ENCODE results near the gene FSTL4.

Gene FSTL4

DNA sequence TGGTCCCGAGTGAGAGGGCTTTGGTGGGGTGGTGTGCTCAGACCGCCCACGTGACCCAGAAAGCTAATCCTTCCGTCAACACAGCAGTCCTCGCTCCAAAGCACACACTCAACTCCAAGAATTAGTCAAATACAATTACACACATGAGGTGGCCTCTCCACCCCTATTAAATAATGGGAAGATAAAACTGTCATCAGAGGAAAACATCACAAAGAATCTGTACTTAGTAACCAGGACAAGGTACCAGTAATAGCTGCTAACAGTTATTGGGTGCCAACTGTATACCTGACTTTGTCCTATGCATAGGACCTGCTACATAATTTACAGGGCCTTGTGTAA, 337.8 kb downstream of the FSTL4 start:
- no peak for DNase-seq (ENCODE audit: low read depth in 1 of 2, low spot score in 1 of 2)

DNA sequence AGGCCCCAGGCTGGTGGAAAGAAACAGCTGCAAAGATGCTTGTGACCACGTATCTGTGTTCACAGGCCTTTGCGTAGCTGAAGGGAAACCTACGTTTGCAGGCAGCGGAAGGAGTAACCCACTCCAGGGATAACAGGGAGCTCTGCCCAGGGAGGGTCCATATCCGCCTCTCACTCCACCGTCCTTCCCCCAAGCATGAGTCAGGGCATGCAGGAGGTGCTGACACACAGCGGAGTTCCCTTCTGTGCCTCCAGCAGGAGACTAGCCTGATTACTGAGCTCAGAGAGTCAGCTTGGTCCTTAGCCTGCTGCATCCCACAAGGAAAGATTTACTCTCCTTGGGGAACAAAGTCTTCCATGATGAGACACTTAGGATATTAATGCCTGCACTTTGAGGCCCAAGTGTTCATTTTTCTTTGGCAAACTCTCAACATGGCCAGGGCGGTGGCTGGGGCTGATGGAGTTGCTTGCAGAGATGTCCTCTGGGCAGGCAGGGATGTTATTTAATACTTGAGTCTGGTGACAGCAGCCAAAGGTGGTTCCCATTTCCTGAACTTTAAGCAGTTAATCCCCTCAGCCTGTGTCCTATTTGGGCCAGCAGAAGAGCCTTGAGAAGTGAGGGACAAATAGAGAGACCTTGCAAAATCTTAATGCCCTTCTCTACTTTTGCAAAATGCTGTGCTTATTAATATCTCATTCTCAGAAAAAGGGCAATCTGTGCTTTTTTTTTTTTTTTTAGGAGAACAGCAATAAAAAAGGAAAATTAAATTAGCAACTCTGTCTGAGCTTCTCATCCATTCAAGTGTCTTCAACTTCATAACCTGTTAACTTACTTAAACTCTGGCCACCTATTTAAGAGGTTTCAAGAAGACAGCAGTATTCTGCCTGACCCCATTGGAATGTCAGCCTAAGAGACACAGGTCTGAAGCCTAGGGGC, 338.4 kb downstream of the FSTL4 start:
- DNase-seq (ENCODE audit: low read depth in 1 of 2, low spot score in 1 of 2) = no peak

DNA sequence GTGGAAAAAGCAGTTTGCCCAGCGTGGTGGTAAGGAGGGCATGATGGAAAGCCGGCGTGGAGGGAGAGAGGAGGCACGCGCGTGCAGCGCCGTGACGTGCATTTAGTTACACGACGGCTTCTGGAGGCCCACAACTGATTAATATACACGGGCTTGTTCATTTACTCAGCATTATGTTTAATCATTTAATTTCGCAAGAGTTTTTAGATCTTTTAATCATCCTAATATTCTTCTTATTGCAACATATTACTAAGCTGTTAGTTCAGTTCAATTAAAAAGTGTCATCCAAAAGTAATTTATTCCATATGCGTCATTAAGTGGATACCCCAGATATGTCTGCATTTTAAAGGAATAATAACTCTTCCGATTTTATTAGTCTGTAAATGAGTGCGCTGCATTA, 340.0 kb downstream of the FSTL4 start:
- DNase-seq (ENCODE audit: low read depth in 1 of 2, low spot score in 1 of 2) = no peak

DNA sequence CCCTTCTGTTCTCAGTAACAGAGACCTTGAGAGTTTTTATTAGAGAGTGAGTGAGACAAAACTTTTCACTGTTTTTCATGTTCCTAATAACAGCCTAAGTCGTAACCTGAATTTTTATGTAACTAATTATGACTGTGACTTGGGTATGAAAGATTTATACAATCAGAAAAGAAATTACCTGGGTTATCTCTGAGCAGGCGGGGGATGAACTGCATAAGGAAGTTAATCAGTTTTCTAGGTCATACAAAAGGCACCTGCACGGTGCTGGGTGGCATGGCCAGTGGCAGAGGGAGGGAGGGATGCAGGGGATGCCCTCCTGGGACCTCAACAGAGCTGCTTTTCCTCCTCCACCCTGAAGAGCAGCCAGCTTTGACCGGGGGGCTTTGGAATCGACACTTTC, 340.7 kb downstream of the FSTL4 start:
- DNase-seq (ENCODE audit: low read depth in 1 of 2, low spot score in 1 of 2) = no peak

DNA sequence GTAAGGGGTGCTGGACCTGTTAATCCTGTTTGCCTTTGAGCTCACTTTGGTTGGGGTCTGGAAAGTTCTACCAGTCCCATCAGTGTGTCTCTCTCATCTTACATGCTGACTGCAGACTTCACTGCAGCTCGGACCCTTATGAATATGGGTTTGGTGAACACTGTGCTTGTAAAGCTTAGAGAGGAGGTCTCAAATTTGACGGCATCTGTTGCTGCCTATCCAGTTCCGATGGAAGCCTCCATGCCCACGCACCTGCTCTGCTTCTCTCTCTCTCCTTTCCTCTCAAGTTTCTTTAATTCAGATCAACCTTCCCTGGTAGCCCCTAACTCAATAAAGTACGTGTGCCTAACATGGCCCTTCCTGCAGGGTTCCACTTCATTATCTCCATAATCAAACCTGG, 342.6 kb downstream of the FSTL4 start:
- no peak for DNase-seq (ENCODE audit: low read depth in 1 of 2, low spot score in 1 of 2)

DNA sequence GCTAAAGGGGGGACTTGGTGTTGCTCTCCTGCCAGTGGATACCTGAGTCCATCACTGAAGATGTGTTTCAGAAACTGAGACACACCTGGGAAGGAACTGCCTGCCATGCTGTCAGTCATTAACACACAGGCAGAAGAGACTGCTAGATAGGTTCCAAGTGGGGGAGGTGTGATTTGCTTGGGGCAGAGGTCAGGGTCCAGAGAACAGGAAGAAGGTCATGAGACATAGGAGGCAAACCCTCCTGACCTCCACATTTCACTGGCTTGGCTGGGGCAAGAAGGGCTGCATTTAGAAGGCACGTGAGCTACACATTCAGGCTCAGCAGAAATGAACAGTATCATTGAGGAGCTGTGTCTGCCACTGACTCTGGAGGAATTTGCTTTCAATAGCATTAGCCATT, 344.7 kb downstream of the FSTL4 start:
- no peak for DNase-seq (ENCODE audit: low read depth in 1 of 2, low spot score in 1 of 2)

- DNase-seq (ENCODE audit: low read depth in 1 of 2, low spot score in 1 of 2) = no peak
These were observed 345.4 kb downstream of the FSTL4 start for GRCh38 chr5:133266966-133267365.

DNA sequence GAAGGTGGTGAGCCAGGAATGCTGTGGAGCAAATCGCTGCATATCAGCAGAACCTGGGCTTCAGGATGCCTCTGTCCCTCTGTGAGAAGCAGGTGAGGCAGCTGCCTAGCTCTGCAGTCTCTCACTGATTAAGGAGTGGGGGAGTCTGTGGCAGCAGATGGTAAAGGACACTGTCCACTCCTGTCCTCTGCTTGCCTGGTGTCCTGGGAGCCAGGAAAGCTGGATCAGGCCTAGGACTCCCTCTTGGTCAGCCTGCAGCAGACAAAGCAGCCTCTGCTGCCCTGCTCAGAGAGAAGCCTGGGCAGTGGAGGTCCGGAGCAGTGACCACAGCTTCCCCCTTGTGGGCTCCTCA, 345.8 kb downstream of the FSTL4 start:
- no peak for DNase-seq (ENCODE audit: low read depth in 1 of 2, low spot score in 1 of 2)

- no peak for DNase-seq (ENCODE audit: low read depth in 1 of 2, low spot score in 1 of 2)
These were observed 346.4 kb downstream of the FSTL4 start for GRCh38 chr5:133265720-133266526.

GRCh38 chr5:133265257-133265656, 347.1 kb downstream of the FSTL4 start:
- no peak for DNase-seq (ENCODE audit: low read depth in 1 of 2, low spot score in 1 of 2)

DNA sequence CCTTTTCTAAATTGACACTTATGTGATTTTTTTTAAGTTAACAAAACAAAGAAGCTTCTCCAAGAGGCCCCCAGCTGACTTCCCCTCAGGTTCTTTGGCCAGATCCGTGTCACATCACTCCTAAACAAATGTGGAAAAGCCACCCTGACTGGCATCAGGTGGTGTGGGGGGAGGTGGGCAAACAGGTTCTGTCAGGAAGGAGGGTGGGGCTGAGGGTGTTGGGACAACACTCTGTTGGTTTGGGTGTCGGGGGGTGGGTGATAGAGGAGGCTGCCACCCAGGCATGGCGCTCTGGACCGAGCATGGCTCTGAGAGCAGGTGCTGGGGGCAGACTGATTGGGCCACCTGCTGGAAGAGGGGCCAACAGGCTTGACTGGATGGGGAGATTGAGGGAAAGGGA, 349.7 kb downstream of the FSTL4 start:
- no peak for DNase-seq (ENCODE audit: low read depth in 1 of 2, low spot score in 1 of 2)

DNA sequence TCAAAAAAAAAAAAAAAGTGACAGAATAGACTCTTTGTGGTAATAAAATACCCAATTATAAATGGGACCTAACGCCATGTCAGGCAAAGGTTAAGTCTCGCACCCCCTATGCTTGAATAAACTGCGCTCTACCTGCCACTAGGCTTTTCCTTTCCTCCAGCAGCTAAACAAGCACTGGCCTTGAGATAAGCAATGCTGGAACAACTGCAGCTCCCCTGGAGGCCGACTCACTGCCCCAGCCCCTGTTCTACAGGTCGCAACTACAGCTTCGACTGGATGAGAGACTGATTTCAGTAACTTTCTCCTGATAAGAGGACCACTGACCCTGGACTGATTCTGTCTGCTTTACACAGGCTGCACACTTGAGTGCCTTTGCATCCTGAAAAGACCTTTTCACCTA, 350.3 kb downstream of the FSTL4 start:
- DNase-seq (ENCODE audit: low read depth in 1 of 2, low spot score in 1 of 2) = no peak

DNA sequence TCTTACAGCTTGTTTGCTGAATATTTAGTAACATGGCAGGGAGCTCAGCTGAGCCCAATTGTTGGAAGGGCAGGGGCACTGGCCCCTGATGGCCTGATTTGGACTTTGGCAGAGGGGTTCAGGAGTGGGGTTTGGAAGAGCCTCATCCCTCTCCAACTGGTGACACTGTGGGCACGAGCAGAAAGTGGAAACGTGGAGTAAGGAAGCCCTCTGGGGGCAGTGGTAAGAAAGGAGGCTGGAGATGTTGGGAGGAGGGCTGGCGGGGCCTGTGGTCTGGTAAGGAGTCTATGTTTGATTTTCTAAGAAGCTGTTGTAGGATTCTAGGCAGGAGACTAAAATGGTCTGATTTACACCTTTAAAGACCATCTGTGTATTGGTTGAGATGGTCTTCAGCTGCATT, 351.6 kb downstream of the FSTL4 start:
- DNase-seq (ENCODE audit: low read depth in 1 of 2, low spot score in 1 of 2) = no peak

- DNase-seq (ENCODE audit: low read depth in 1 of 2, low spot score in 1 of 2) = no peak
These were observed 352.9 kb downstream of the FSTL4 start for GRCh38 chr5:133259199-133259997.

DNA sequence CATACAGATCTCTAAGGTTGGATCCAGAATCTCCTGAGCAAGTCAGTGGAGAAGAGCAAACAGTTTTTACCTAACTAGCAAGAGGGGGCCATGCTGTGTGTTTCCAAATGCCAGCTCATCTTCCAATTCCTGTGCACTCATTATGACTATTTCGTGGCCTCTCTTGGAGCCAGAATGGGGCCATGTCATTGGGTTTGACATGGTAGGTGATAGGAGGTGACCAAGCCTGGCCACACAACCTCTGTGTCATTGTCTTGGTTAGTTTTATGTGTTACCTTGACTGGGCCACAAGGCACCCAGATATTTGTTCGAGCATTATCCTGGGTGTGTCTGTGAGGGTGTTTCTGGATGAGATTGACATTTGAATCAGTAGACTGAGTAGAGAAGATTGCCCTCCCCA, 354.4 kb downstream of the FSTL4 start:
- DNase-seq (ENCODE audit: low read depth in 1 of 2, low spot score in 1 of 2) = no peak

DNA sequence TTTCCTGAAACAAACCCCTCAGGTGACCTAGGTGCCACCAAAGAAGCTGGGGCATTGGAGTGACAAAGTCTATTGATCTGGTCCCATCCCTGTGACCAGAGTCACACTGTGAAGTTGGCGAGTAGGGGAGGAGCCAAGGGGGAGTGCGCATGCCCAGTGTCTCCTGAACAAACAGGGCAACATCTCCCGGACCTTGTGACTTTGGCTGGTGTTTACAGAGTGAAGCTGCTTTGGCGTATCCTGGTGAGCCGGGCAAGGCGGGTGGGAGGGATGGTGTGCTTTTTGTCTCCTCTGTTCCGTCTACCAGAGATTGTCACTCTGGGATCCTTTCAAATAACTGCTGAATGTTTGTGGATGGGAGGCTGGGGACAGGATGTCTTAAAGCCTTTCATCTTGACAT, 356.1 kb downstream of the FSTL4 start:
- no peak for DNase-seq (ENCODE audit: low read depth in 1 of 2, low spot score in 1 of 2)

DNA sequence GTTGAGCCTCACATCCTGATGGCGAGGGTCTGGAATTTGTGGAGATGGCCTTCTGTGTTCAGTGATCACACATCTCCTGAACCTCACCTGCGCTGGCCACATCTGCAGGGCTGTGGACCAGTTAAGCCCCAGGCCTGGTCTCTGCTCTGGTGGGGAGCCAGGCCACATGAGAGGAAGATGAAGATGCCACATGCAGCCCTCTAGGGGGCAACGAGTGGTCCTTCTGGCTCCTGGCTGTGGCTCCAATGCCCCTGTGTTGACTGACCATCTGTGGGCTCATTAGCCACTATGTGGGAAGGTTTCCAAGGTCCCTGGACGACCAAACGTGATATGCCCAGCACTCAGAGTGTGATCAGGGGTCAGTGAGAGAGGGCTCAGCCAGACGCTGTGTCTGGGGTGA, 357.5 kb downstream of the FSTL4 start:
- DNase-seq (ENCODE audit: low read depth in 1 of 2, low spot score in 1 of 2) = no peak

DNA sequence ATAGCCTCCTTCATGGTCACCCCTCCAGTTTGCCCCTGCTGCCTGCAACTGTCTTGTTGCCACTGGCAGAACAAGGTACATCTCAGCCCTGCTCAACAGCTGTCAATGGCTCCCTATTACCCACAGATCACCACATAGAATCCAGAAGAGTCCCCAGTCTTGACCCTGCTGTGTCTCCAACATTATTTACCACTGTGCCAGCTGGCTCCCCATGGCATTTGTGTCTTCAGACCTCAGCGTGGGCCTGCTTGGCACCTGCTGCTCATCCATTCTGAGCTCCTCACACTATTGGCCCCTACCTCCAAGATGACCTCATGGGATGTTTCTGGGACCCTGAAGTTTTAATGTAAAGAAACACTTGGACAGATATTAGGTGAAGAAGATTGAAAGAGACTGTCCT, 358.7 kb downstream of the FSTL4 start:
- no peak for DNase-seq (ENCODE audit: low read depth in 1 of 2, low spot score in 1 of 2)

GRCh38 chr5:133253070-133253469, 359.3 kb downstream of the FSTL4 start:
- no peak for DNase-seq (ENCODE audit: low read depth in 1 of 2, low spot score in 1 of 2)

DNA sequence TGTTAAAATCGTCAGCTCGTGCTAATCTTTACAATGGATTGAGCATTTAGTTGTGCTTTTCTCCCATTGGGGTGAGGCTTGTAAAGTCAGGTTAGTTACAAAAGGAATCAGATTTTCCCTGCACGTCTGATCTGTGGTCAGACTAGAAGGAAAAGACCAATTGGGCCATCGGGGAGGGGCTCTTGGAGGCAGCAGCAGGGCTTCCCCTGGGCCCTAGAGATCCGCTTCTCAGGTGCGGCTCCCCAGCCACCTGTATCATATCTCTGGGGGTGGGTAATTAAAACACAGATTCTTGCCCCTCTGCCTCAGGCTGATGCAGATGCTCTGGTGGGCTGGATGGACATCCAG, 360.2 kb downstream of the FSTL4 start:
- no peak for DNase-seq (ENCODE audit: low read depth in 1 of 2, low spot score in 1 of 2)

GRCh38 chr5:133251296-133252132, 360.8 kb downstream of the FSTL4 start:
- DNase-seq (ENCODE audit: low read depth in 1 of 2, low spot score in 1 of 2) = no peak

Data from activated T-helper 1 cell treated with anti-CD3 and anti-CD28 coated beads, Interleukin-2, amount 50 U/mL, for 16 hours (primary cell).